Stomach (tissue), 4 donors: ENCODE measurements around the gene CFAP92.

Source experiments
- CTCF ChIP-seq, 7 experiments: fragments of 450-650 bp in 4 of 7; fragments of 200-600 bp in 3 of 7; sonication (generic) in 3 of 7; IDR thresholded peaks; one replicate each; pipeline ENCODE4 v1.5.1; 2016 to 2019; ENCODE audit warnings: antibody characterized with exemption in 7 of 7, control low read depth in 2 of 7, mild to moderate bottlenecking in 1 of 7
- POLR2A ChIP-seq, 4 donors: fragments of 450-650 bp; IDR thresholded peaks; one replicate each; pipeline ENCODE4 v1.6.1; 2016; ENCODE audit warnings: antibody characterized with exemption in 4 of 4, control low read depth in 2 of 4, mild to moderate bottlenecking in 1 of 4, moderate library complexity in 1 of 4

- TF ChIP-seq POLR2A (IDR thresholded peaks at IDR 0.05) (no peak), CTCF (IDR thresholded peaks at IDR 0.05) (peak in 5 of 7 experiments; percentile 62 to 93 (median 81))
These were observed 23.7 kb downstream of the CFAP92 start for GRCh38 chr3:128969993-128970739.
